Measurements from ENCODE around the gene ZDHHC13. TPM values are rescaled to one million over a fixed set of nuclear protein-coding genes. Genes with fewer than 3 reads are reported as not detected.
A peak's percentile ranks its signal among the peaks of the same experiment; 100 is the strongest.

Gene ZDHHC13
- polyA plus RNA-seq, 2 of the 4 experiments (the other 2 are of a cell fraction) = 17.6 to 34.3 TPM

- ChIA-PET CTCF (no interaction called here), POLR2A (no interaction called here)
- ATAC-seq = no peak
- H3K4me1 ChIP-seq = no peaks in the 10 kb centered on the region
- TF ChIP-seq ZFP36 (IDR thresholded peaks at IDR 0.05; ENCODE audit: borderline replicate concordance, partially characterized antibody) = no peak
- TF ChIP-seq E2F6 (IDR thresholded peaks at IDR 0.05; ENCODE audit: borderline replicate concordance, low read depth) = no peak
- TF ChIP-seq NFE2L2 (conservative IDR thresholded peaks at IDR 0.05; ENCODE audit: low read length) = no peak
- TF ChIP-seq POLR2AphosphoS2 (conservative IDR thresholded peaks at IDR 0.05; ENCODE audit: low read length) = no peak
- no peak for TF ChIP-seq HOXB13 (CRISPR knock-in tag; IDR thresholded peaks at IDR 0.05; ENCODE audit: low read depth)
- no peak for TF ChIP-seq FOSB (CRISPR knock-in tag; IDR thresholded peaks at IDR 0.05)
- no peak for TF ChIP-seq CHD4 (IDR thresholded peaks at IDR 0.05; ENCODE audit: borderline replicate concordance)
- TF ChIP-seq RNF2 (IDR thresholded peaks at IDR 0.05; ENCODE audit: borderline replicate concordance, low read depth) = no peak
- no peak for TF ChIP-seq TP53 (CRISPR knock-in tag; IDR thresholded peaks at IDR 0.05)
- TF ChIP-seq, protein P1, sequence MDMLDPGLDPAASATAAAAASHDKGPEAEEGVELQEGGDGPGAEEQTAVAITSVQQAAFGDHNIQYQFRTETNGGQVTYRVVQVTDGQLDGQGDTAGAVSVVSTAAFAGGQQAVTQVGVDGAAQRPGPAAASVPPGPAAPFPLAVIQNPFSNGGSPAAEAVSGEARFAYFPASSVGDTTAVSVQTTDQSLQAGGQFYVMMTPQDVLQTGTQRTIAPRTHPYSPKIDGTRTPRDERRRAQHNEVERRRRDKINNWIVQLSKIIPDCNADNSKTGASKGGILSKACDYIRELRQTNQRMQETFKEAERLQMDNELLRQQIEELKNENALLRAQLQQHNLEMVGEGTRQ (IDR thresholded peaks at IDR 0.05) = no peak
- TF ChIP-seq PBX3 (IDR thresholded peaks at IDR 0.05) = no peak
- WGBS (ENCODE audit: missing lambda C conversion rate) = 38% methylated on average over 3 of the region's 3 CpGs
- no peak overlapping the region for H3K27ac ChIP-seq
- DNase-seq (ENCODE audit: low read depth in 1 of 2, low spot score in 1 of 2) = no peak
- no peak overlapping the region for H3K4me2 ChIP-seq
- no peaks in the 10 kb centered on the region for H3K9me3 ChIP-seq
- H3K4me3 ChIP-seq = no peak overlapping the region
- peak; percentile 32 for FAIRE-seq
These were observed 99.9 kb downstream of the ZDHHC13 start for GRCh38 chr11:19216709-19217374.

DNA sequence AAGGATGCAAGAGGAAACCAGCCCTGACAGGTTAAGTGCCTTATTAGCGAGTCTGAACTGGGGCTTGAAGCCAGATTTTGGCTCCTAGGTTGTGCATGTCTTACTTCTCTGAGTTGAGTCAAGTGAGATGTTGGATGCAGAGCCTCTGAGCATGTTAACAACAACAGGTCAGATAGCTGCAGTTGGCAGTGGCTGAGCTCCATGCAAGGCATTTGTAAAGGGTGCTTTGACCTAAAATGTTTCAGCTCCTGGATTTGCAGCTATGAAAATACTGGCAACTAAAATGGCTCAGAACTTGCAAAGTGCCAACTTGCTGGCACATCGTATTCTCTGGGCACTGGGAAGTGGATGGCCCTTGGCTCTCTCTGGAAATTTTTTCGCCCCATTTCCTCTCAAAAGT, 101.2 kb downstream of the ZDHHC13 start:
- 47% methylated on average over 3 of the region's 3 CpGs for WGBS (ENCODE audit: missing lambda C conversion rate)
- ATAC-seq (no peak), FAIRE-seq (no peak), DNase-seq (ENCODE audit: low read depth in 1 of 2, low spot score in 1 of 2) (no peak)
- Histone ChIP-seq H3K4me1 (no peaks in the 10 kb centered on the region), H3K4me3 (no peak overlapping the region), H3K4me2 (no peak overlapping the region), H3K9me3 (no peaks in the 10 kb centered on the region), H3K27ac (no peak overlapping the region)
- ChIA-PET CTCF (interaction anchor here (1.0 to 1.4 kb wide), 2 partner anchors 10 to 915 kb away, joined by 3 read pairs; no protein-coding TSS in a partner anchor), POLR2A (no interaction called here)
- no peak for TF ChIP-seq CBX2 (IDR thresholded peaks at IDR 0.05; ENCODE audit: borderline replicate concordance, low read depth)
- TF ChIP-seq NR3C1 (IDR thresholded peaks at IDR 0.05) = no peak
- TF ChIP-seq EP300 (IDR thresholded peaks at IDR 0.05) = no peak
- TF ChIP-seq MAX (IDR thresholded peaks at IDR 0.05) = no peak
- TF ChIP-seq TP53 (CRISPR knock-in tag; IDR thresholded peaks at IDR 0.05) = no peak
- no peak for TF ChIP-seq NPAS2 (CRISPR knock-in tag; IDR thresholded peaks at IDR 0.05; ENCODE audit: borderline replicate concordance)
- TF ChIP-seq, protein P2, sequence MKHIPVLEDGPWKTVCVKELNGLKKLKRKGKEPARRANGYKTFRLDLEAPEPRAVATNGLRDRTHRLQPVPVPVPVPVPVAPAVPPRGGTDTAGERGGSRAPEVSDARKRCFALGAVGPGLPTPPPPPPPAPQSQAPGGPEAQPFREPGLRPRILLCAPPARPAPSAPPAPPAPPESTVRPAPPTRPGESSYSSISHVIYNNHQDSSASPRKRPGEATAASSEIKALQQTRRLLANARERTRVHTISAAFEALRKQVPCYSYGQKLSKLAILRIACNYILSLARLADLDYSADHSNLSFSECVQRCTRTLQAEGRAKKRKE (CRISPR knock-in tag; IDR thresholded peaks at IDR 0.05; ENCODE audit: low read depth) = no peak
- no peak for TF ChIP-seq ZNF302 (CRISPR knock-in tag; IDR thresholded peaks at IDR 0.05)
- TF ChIP-seq ESRRA (IDR thresholded peaks at IDR 0.05; ENCODE audit: borderline replicate concordance, low read length) = no peak
- TF ChIP-seq, protein P3, sequence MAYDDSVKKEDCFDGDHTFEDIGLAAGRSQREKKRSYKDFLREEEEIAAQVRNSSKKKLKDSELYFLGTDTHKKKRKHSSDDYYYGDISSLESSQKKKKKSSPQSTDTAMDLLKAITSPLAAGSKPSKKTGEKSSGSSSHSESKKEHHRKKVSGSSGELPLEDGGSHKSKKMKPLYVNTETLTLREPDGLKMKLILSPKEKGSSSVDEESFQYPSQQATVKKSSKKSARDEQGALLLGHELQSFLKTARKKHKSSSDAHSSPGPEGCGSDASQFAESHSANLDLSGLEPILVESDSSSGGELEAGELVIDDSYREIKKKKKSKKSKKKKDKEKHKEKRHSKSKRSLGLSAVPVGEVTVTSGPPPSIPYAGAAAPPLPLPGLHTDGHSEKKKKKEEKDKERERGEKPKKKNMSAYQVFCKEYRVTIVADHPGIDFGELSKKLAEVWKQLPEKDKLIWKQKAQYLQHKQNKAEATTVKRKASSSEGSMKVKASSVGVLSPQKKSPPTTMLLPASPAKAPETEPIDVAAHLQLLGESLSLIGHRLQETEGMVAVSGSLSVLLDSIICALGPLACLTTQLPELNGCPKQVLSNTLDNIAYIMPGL (CRISPR knock-in tag; IDR thresholded peaks at IDR 0.05; ENCODE audit: borderline replicate concordance) = no peak
- TF ChIP-seq RNF2 (IDR thresholded peaks at IDR 0.05; ENCODE audit: borderline replicate concordance, low read depth) = no peak
